Liver (tissue), 3 donors: ENCODE results near the gene GMNN.

ENCODE experiments used
- CTCF ChIP-seq: fragments of 150-350 bp; IDR thresholded peaks from 2 replicates; pipeline ENCODE4 v1.5.1; 2017; ENCODE audit warnings: improper control_type of control experiment, low read depth, low read length; ENCODE audit not compliant: missing input control
- FOXA1 ChIP-seq: IDR thresholded peaks from 2 replicates; pipeline ENCODE4 v1.6.1; 2016; ENCODE audit warnings: antibody characterized with exemption
- HNF4A ChIP-seq, 2 donors: conservative IDR thresholded peaks; 2 replicates each; pipeline ENCODE4 v1.6.1; 2016; ENCODE audit warnings: antibody characterized with exemption in 2 of 2, mild to moderate bottlenecking in 2 of 2
- JUND ChIP-seq, 2 donors: IDR thresholded peaks; 2 replicates each; pipeline ENCODE4 v1.6.1; 2016; ENCODE audit warnings: antibody characterized with exemption in 2 of 2
- MAX ChIP-seq: IDR thresholded peaks from 2 replicates; pipeline ENCODE4 v1.6.1; 2016; ENCODE audit warnings: antibody characterized with exemption
- RAD21 ChIP-seq, 2 donors: IDR thresholded peaks; 2 replicates each; pipeline ENCODE4 v1.6.1; 2016; ENCODE audit warnings: antibody characterized with exemption in 2 of 2, mild to moderate bottlenecking in 2 of 2
- TF ChIP-seq, protein P1 (sequence below): IDR thresholded peaks from 2 replicates; pipeline ENCODE4 v1.6.1; 2016; ENCODE audit warnings: antibody characterized with exemption, mild to moderate bottlenecking
- donor health status: healthy.
- donor health status: healthy.

DNA sequence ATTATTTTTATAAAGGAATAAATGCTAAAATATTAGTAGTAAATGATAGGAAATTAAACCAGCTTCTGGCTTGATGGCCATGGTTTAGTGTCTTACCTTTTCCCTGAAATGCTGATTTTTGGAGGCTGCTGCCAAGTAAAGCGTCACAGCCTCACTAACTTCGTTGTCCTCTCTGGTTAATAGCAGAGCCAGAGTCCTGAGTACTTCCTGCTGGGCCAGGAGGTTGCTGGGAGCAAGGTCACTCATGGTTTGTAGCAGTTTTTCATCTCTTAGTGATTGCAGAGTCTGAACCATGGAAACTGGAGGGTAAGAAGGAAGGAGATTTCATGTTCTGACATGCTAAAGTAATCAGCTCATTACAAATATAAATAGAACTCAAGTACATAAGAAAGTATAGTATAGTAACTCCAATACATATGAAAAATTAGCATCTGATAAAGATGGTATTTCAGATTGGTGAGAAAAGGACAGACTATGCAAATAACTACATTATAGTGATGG, 50.4 kb downstream of the GMNN start:
- no peak for TF ChIP-seq CTCF
- TF ChIP-seq, protein P1, sequence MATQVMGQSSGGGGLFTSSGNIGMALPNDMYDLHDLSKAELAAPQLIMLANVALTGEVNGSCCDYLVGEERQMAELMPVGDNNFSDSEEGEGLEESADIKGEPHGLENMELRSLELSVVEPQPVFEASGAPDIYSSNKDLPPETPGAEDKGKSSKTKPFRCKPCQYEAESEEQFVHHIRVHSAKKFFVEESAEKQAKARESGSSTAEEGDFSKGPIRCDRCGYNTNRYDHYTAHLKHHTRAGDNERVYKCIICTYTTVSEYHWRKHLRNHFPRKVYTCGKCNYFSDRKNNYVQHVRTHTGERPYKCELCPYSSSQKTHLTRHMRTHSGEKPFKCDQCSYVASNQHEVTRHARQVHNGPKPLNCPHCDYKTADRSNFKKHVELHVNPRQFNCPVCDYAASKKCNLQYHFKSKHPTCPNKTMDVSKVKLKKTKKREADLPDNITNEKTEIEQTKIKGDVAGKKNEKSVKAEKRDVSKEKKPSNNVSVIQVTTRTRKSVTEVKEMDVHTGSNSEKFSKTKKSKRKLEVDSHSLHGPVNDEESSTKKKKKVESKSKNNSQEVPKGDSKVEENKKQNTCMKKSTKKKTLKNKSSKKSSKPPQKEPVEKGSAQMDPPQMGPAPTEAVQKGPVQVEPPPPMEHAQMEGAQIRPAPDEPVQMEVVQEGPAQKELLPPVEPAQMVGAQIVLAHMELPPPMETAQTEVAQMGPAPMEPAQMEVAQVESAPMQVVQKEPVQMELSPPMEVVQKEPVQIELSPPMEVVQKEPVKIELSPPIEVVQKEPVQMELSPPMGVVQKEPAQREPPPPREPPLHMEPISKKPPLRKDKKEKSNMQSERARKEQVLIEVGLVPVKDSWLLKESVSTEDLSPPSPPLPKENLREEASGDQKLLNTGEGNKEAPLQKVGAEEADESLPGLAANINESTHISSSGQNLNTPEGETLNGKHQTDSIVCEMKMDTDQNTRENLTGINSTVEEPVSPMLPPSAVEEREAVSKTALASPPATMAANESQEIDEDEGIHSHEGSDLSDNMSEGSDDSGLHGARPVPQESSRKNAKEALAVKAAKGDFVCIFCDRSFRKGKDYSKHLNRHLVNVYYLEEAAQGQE: no peak
- TF ChIP-seq FOXA1: no peak
- TF ChIP-seq JUND (IDR thresholded peaks at IDR 0.05): no peak
- no peak for TF ChIP-seq HNF4A (conservative IDR thresholded peaks at IDR 0.05)
- TF ChIP-seq RAD21 (IDR thresholded peaks at IDR 0.05): no peak
- TF ChIP-seq MAX: no peak
